ENCODE data around the gene AP2B1. TPM values are rescaled to one million over a fixed set of nuclear protein-coding genes. Genes with fewer than 3 reads are reported as not detected.
A peak's percentile ranks its signal among the peaks of the same experiment; 100 is the strongest.

Gene AP2B1
- total and polyA plus RNA-seq, 4 experiments from 2014 or later, result 54.1 to 165 (median 118) TPM

GRCh38 chr17:35752471-35752870 lies 165.3 kb downstream of the AP2B1 start:
- POLR2A ChIA-PET (ENCODE audit: partially characterized antibody), result no interaction called here
- Mint-ChIP-seq H3K27me3 (peaks cover 17 to 30% of the 10 kb centered on the region in 2 donors), H3K4me3 (no peak overlapping the region), H3K9me3 (no peaks in the 10 kb centered on the region), H3K4me1 (peaks cover 0 to 9% (median 2%) of the 10 kb centered on the region in 4 donors), H3K36me3 (no peaks in the 10 kb centered on the region), H3K27ac (no peak overlapping the region)
- intact Hi-C loops (cut with micrococcal nuclease), result no loop called here
- Histone ChIP-seq H3K36me3 (ENCODE audit: insufficient read depth, low read length) (no peaks in the 10 kb centered on the region), H3K4me3 (ENCODE audit: low read length in 2 of 2) (no peak overlapping the region), H3K9me3 (ENCODE audit: control insufficient read depth in 1 of 2, low read length in 2 of 2) (no peaks in the 10 kb centered on the region), H3K27me3 (ENCODE audit: insufficient read depth, low read length) (peaks cover 27% of the 10 kb centered on the region), H3K27ac (ENCODE audit: low read depth, low read length) (no peak overlapping the region), H3K4me1 (ENCODE audit: insufficient read depth, low read length) (no peaks in the 10 kb centered on the region)
- CTCF ChIA-PET (ENCODE audit: partially characterized antibody), result interaction anchor here (5.6 kb wide), 1 partner anchor 11 kb away, joined by 27 read pairs; no protein-coding TSS in a partner anchor
- DNase-seq, result no peak

GRCh38 chr17:35752945-35753764 lies 166.0 kb downstream of the AP2B1 start, which contains the start of gene GAS2L2:
Gene GAS2L2, minus strand, starts transcription at chr17:35753239. Its CDS starts 389 bp downstream, at chr17:35752850.
- H3K9me3 ChIP-seq (ENCODE audit: control insufficient read depth in 1 of 2, low read length in 2 of 2), result no peaks in the 10 kb centered on the region
- CTCF ChIA-PET (ENCODE audit: partially characterized antibody), result no interaction called here
- Mint-ChIP-seq H3K27ac (peak within 1 kb of the TSS in 1 of 7 donors; percentile 48), H3K9me3 (no peaks in the 10 kb centered on the region), H3K4me1 (peaks cover 0 to 9% (median 2%) of the 10 kb centered on the region in 4 donors), H3K36me3 (no peaks in the 10 kb centered on the region), H3K4me3 (no peak within 1 kb of the TSS), H3K27me3 (peaks cover 16 to 27% of the 10 kb centered on the region in 2 donors)
- intact Hi-C loops (cut with micrococcal nuclease), result no loop called here
- H3K4me1 ChIP-seq (ENCODE audit: insufficient read depth, low read length), result no peaks in the 10 kb centered on the region
- H3K4me3 ChIP-seq (ENCODE audit: low read length in 2 of 2), result no peak within 1 kb of the TSS
- POLR2A ChIA-PET (ENCODE audit: partially characterized antibody), result no interaction called here
- no peak within 1 kb of the TSS for H3K27ac ChIP-seq (ENCODE audit: low read depth, low read length)
- DNase-seq, result no peak
- H3K27me3 ChIP-seq (ENCODE audit: insufficient read depth, low read length), result peaks cover 22% of the 10 kb centered on the region
- H3K36me3 ChIP-seq (ENCODE audit: insufficient read depth, low read length), result no peaks in the 10 kb centered on the region

- Mint-ChIP-seq H3K36me3 (no peaks in the 10 kb centered on the region), H3K9me3 (no peaks in the 10 kb centered on the region), H3K4me3 (no peak overlapping the region), H3K4me1 (no peaks in the 10 kb centered on the region), H3K27ac (no peak overlapping the region), H3K27me3 (peaks cover 0 to 3% of the 10 kb centered on the region in 2 donors)
- H3K9me3 ChIP-seq (ENCODE audit: control insufficient read depth in 1 of 2, low read length in 2 of 2), result no peaks in the 10 kb centered on the region
- CTCF ChIA-PET (ENCODE audit: partially characterized antibody), result interaction anchor here (1.1 to 3.7 kb wide), 5 partner anchors 10 to 144 kb away, joined by 4 to 22 read pairs (median 6); partner anchors contain the start of gene TAF15
- POLR2A ChIA-PET (ENCODE audit: partially characterized antibody), result no interaction called here
- no peaks in the 10 kb centered on the region for H3K27me3 ChIP-seq (ENCODE audit: insufficient read depth, low read length)
- intact Hi-C loops (cut with micrococcal nuclease), result no loop called here
- no peak overlapping the region for H3K27ac ChIP-seq (ENCODE audit: low read depth, low read length)
- H3K4me3 ChIP-seq (ENCODE audit: low read length in 2 of 2), result no peak overlapping the region
- DNase-seq, result no peak
- H3K4me1 ChIP-seq (ENCODE audit: insufficient read depth, low read length), result no peaks in the 10 kb centered on the region
- H3K36me3 ChIP-seq (ENCODE audit: insufficient read depth, low read length), result no peaks in the 10 kb centered on the region
Measured at GRCh38 chr17:35757243-35757642, 170.1 kb downstream of the AP2B1 start.

- Histone ChIP-seq H3K9me3 (ENCODE audit: control insufficient read depth in 1 of 2, low read length in 2 of 2) (no peaks in the 10 kb centered on the region), H3K4me1 (ENCODE audit: insufficient read depth, low read length) (peaks cover 6% of the 10 kb centered on the region), H3K36me3 (ENCODE audit: insufficient read depth, low read length) (no peaks in the 10 kb centered on the region), H3K27me3 (ENCODE audit: insufficient read depth, low read length) (no peaks in the 10 kb centered on the region), H3K27ac (ENCODE audit: low read depth, low read length) (no peak within 1 kb of the TSS), H3K4me3 (ENCODE audit: low read length in 2 of 2) (no peak within 1 kb of the TSS)
- intact Hi-C loops (cut with micrococcal nuclease), result no loop called here
- ChIA-PET CTCF (ENCODE audit: partially characterized antibody) (interaction anchor here (0.9 to 13.8 kb wide), 3 partner anchors 10 to 47 kb away, joined by 3 to 350 read pairs (median 4); partner anchors contain the start of gene TAF15), POLR2A (ENCODE audit: partially characterized antibody) (no interaction called here)
- H3K4me3 Mint-ChIP-seq, result peak within 1 kb of the TSS in 1 of 8 donors; percentile 1
- H3K9me3 Mint-ChIP-seq, result no peaks in the 10 kb centered on the region
- peak within 1 kb of the TSS in 2 of 7 donors; percentile 13 to 50 for H3K27ac Mint-ChIP-seq
- no peaks in the 10 kb centered on the region for H3K27me3 Mint-ChIP-seq
- no peak for DNase-seq
- peaks cover 1 to 8% (median 6%) of the 10 kb centered on the region in 4 donors for H3K4me1 Mint-ChIP-seq
- no peaks in the 10 kb centered on the region for H3K36me3 Mint-ChIP-seq
Measured at GRCh38 chr17:35760587-35760986, 173.5 kb downstream of the AP2B1 start, which contains the start of gene C17orf50. Gene C17orf50, plus strand, starts transcription at chr17:35760887. Its CDS starts 55 bp downstream, at chr17:35760942.

- intact Hi-C loops (cut with micrococcal nuclease), result no loop called here
- Histone ChIP-seq H3K36me3 (ENCODE audit: insufficient read depth, low read length) (no peaks in the 10 kb centered on the region), H3K27me3 (ENCODE audit: insufficient read depth, low read length) (no peaks in the 10 kb centered on the region), H3K27ac (ENCODE audit: low read depth, low read length) (no peak overlapping the region), H3K9me3 (ENCODE audit: control insufficient read depth in 1 of 2, low read length in 2 of 2) (no peaks in the 10 kb centered on the region), H3K4me3 (ENCODE audit: low read length in 2 of 2) (no peak overlapping the region), H3K4me1 (ENCODE audit: insufficient read depth, low read length) (peaks cover 6% of the 10 kb centered on the region)
- H3K4me3 Mint-ChIP-seq, result no peak overlapping the region
- DNase-seq, result no peak
- H3K27me3 Mint-ChIP-seq, result no peaks in the 10 kb centered on the region
- no peaks in the 10 kb centered on the region for H3K36me3 Mint-ChIP-seq
- H3K27ac Mint-ChIP-seq, result peak overlapping the region in 1 of 7 donors; percentile 50
- ChIA-PET POLR2A (ENCODE audit: partially characterized antibody) (no interaction called here), CTCF (ENCODE audit: partially characterized antibody) (interaction anchor here (1.1 to 13.8 kb wide), 3 partner anchors 19 to 46 kb away, joined by 3 to 350 read pairs (median 4); partner anchors contain the start of gene TAF15)
- H3K4me1 Mint-ChIP-seq, result peaks cover 1 to 8% (median 6%) of the 10 kb centered on the region in 4 donors
- H3K9me3 Mint-ChIP-seq, result no peaks in the 10 kb centered on the region
Measured at GRCh38 chr17:35761601-35762000, 174.5 kb downstream of the AP2B1 start.

- DNase-seq, result no peak
- Histone ChIP-seq H3K9me3 (ENCODE audit: control insufficient read depth in 1 of 2, low read length in 2 of 2) (no peaks in the 10 kb centered on the region), H3K36me3 (ENCODE audit: insufficient read depth, low read length) (no peaks in the 10 kb centered on the region), H3K4me3 (ENCODE audit: low read length in 2 of 2) (peak overlapping the region in 1 of 2 donors; percentile 57), H3K4me1 (ENCODE audit: insufficient read depth, low read length) (peaks cover 6% of the 10 kb centered on the region), H3K27me3 (ENCODE audit: insufficient read depth, low read length) (no peaks in the 10 kb centered on the region), H3K27ac (ENCODE audit: low read depth, low read length) (peak overlapping the region; percentile 15)
- H3K4me1 Mint-ChIP-seq, result peaks cover 1 to 13% (median 6%) of the 10 kb centered on the region in 4 donors
- ChIA-PET POLR2A (ENCODE audit: partially characterized antibody) (interaction anchor here (0.8 to 4.4 kb wide), 15 partner anchors 17 to 602 kb away, joined by 3 to 115 read pairs (median 4); partner anchors contain the start of genes MMP28, PEX12 and TAF15), CTCF (ENCODE audit: partially characterized antibody) (interaction anchor here (0.6 to 13.8 kb wide), 62 partner anchors 8 to 834 kb away, joined by 3 to 350 read pairs (median 5); partner anchors contain the start of genes AP2B1, CCT6B, MMP28 and RASL10B)
- peak overlapping the region in 2 of 7 donors; percentile 48 to 56 for H3K27ac Mint-ChIP-seq
- H3K27me3 Mint-ChIP-seq, result no peaks in the 10 kb centered on the region
- H3K36me3 Mint-ChIP-seq, result no peaks in the 10 kb centered on the region
- H3K9me3 Mint-ChIP-seq, result no peaks in the 10 kb centered on the region
- intact Hi-C loops (cut with micrococcal nuclease), result loop anchor here (1.0 kb wide), 2 partner anchors 41 to 46 kb away; partner anchors contain the start of gene TAF15
- H3K4me3 Mint-ChIP-seq, result peak overlapping the region in 7 of 8 donors; percentile 86 to 96 (median 93)
Measured at GRCh38 chr17:35763767-35764122, 176.6 kb downstream of the AP2B1 start.

Measured in CD4-positive, alpha-beta memory T cell (primary cell).